MCF 10A (cell line): ENCODE results near the gene PSMD13. TPM values are rescaled to one million over a fixed set of nuclear protein-coding genes. Genes with fewer than 3 reads are reported as not detected.

Experiments
- BruUV-seq: library from RNA; stranded (reverse); fragments of 400-500 nt; replicated peaks from 2 replicates; lab custom pipeline; 2021; lab: Mats Ljungman, UMichigan
- CTCF ChIA-PET: fragments of 300-600 bp; sonication (Branson Sonifier 250); formaldehyde crosslinking; extraction: SDS; loops from one replicate; lab custom pipeline; 2021; ENCODE audit warnings: antibody characterized with exemption, inconsistent platforms; lab: Yijun Ruan, JAX
- POLR2A ChIA-PET: fragments of 300-600, 350-650 bp; sonication (Branson Sonifier 250); formaldehyde crosslinking; extraction: SDS; loops from one replicate; lab custom pipeline; 2020; ENCODE audit warnings: antibody characterized with exemption, inconsistent platforms; lab: Yijun Ruan, JAX
- DNase-seq: peaks from one replicate; pipeline ENCODE4 v3.0.0-alpha.2; 2018; ENCODE audit not compliant: unreplicated experiment
- H3K27ac Mint-ChIP-seq: one replicate; pipeline ENCODE4 v1.8.0; 2022; ENCODE audit warnings: mild to moderate bottlenecking, low read depth, mixed read lengths; ENCODE audit not compliant: unreplicated experiment
- H3K27me3 Mint-ChIP-seq: one replicate; pipeline ENCODE4 v1.8.0; 2022; ENCODE audit warnings: mixed read lengths; ENCODE audit not compliant: insufficient read depth, unreplicated experiment
- H3K36me3 Mint-ChIP-seq: one replicate; pipeline ENCODE4 v1.8.0; 2022; ENCODE audit warnings: mild to moderate bottlenecking, moderate library complexity, mixed read lengths; ENCODE audit not compliant: insufficient read depth, unreplicated experiment
- H3K4me1 Mint-ChIP-seq: one replicate; pipeline ENCODE4 v1.8.0; 2022; ENCODE audit warnings: mixed read lengths; ENCODE audit not compliant: insufficient read depth, unreplicated experiment
- H3K4me3 Mint-ChIP-seq: one replicate; pipeline ENCODE4 v1.8.0; 2022; ENCODE audit warnings: mild to moderate bottlenecking, moderate library complexity, mixed read lengths; ENCODE audit not compliant: unreplicated experiment
- H3K9me3 Mint-ChIP-seq: one replicate; pipeline ENCODE4 v1.8.0; 2022; ENCODE audit warnings: mixed read lengths; ENCODE audit not compliant: unreplicated experiment
- intact Hi-C: fragments of 100-400 bp; cut with micrococcal nuclease; formaldehyde crosslinking; loops from 2 replicates; pipeline ENCODE4 v1.14.1; 2022
- total RNA-seq: library from RNA; stranded (reverse); gene quantifications from 2 replicates; pipeline ENCODE4 v1.2.3, GENCODE V29; 2022
- TF ChIP-seq, protein P1 (sequence below): fragments of 200-600 bp; IDR thresholded peaks from one replicate; pipeline ENCODE4 v1.8.0; 2022; ENCODE audit warnings: antibody characterized with exemption, mild to moderate bottlenecking; ENCODE audit not compliant: unreplicated experiment

PSMD13 gene
- total RNA-seq, 1 experiment from 2014 or later: 103 TPM

DNA sequence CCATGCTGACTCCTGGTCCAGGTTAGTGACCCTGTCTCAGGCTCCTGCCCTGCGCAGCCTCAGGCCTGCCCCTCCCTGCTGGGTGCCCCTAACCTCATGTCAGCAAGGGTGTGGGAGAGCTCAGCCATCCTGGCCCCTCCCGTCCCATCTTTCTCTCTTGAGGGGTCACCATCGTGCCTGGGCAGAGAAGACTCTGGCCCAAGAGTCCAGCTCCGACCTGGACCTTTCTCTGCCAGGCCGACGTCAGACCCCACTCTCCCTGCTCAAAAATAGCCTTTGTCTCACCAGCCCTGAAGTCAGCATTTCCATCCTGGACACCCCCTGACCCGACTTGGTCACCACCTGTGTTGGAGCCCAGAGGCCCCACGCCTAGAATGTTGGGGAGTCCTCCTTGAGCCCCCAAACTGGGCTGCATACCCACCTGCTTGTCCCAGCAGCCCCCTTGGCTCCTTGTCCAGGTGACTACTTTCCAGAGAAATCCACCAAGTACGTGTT, 39.0 kb upstream of the PSMD13 start:
- no peaks in the 10 kb centered on the region for H3K27me3 Mint-ChIP-seq
- no TSS peak for BruUV-seq
- H3K9me3 Mint-ChIP-seq: no peaks in the 10 kb centered on the region
- ChIA-PET POLR2A (interaction anchor here (1.0 to 1.3 kb wide), 2 partner anchors 9 to 161 kb away, joined by 4 to 5 read pairs; partner anchors contain the start of genes BET1L and RIC8A), CTCF (interaction anchor here (0.6 kb wide), 1 partner anchor 192 kb away, joined by 3 read pairs; no protein-coding TSS in a partner anchor)
- DNase-seq: no peak
- peak overlapping the region; percentile 31 for H3K27ac Mint-ChIP-seq
- intact Hi-C loops: no loop called here
- no peaks in the 10 kb centered on the region for H3K36me3 Mint-ChIP-seq
- TF ChIP-seq, protein P1, sequence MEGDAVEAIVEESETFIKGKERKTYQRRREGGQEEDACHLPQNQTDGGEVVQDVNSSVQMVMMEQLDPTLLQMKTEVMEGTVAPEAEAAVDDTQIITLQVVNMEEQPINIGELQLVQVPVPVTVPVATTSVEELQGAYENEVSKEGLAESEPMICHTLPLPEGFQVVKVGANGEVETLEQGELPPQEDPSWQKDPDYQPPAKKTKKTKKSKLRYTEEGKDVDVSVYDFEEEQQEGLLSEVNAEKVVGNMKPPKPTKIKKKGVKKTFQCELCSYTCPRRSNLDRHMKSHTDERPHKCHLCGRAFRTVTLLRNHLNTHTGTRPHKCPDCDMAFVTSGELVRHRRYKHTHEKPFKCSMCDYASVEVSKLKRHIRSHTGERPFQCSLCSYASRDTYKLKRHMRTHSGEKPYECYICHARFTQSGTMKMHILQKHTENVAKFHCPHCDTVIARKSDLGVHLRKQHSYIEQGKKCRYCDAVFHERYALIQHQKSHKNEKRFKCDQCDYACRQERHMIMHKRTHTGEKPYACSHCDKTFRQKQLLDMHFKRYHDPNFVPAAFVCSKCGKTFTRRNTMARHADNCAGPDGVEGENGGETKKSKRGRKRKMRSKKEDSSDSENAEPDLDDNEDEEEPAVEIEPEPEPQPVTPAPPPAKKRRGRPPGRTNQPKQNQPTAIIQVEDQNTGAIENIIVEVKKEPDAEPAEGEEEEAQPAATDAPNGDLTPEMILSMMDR: no peak
- H3K4me3 Mint-ChIP-seq: no peak overlapping the region
- H3K4me1 Mint-ChIP-seq: no peaks in the 10 kb centered on the region

DNA sequence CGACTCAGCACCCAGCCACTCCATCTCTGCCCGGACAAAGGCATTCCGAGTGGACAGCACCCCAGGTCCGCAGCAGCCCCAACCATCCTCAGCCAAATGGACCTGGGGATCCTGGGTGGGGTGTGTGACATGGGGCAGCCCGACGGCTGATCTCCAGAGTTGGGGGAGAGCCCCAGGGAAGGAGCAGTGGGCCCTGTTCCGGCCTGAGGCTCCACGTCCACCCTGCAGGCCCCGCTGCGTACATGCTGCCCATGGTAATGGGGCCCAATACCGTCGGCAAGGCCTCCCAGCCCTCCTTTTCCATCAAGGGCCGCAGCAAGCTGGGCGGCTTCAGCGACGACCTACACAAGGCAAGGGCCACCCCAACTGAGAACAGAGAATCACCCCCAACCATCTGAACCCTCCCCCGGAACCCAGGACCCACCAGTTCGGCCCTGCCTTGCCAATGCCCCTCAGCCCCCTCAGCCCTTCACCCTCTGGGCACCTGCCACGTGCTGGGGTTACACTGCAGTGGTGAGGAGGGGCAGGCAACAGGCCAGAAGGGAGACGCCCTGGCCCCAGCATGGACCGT, 38.5 kb upstream of the PSMD13 start:
- Mint-ChIP-seq H3K27me3 (no peaks in the 10 kb centered on the region), H3K27ac (peak overlapping the region; percentile 31), H3K9me3 (no peaks in the 10 kb centered on the region), H3K4me1 (peaks cover 3% of the 10 kb centered on the region), H3K36me3 (no peaks in the 10 kb centered on the region), H3K4me3 (no peak overlapping the region)
- TF ChIP-seq, protein P1: no peak
- BruUV-seq: no TSS peak
- DNase-seq: no peak
- POLR2A ChIA-PET: interaction anchor here (1.0 kb wide), 1 partner anchor 161 kb away, joined by 4 read pairs; no protein-coding TSS in a partner anchor
- intact Hi-C loops: no loop called here
- CTCF ChIA-PET: interaction anchor here (0.7 kb wide), 1 partner anchor 250 kb away, joined by 3 read pairs; no protein-coding TSS in a partner anchor

DNA sequence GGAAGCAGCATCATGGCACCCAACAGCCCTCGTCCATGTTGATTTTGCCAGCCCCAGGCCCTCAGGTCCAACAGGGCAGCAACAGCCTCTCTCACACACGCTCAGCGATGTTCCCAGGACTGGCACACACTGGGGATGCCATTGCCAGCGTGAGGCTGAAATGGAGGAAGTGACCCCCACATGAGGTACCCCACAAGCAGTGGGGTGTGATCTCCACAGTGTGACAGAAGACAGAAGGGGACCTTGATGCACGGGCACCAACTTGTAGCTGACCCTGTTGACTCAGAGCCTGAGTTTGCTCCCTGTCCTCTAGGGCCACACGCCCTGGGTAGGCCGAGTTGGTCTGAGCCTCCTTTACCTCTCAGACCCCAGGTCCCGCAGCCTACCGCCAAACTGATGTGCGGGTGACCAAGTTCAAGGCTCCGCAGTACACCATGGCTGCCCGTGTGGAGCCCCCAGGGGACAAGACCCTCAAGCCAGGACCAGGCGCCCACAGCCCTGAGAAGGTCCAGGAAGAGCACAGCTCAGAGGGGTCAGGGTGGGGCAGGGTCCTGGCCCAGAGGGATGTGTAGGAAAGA, 37.7 kb upstream of the PSMD13 start:
- intact Hi-C loops: no loop called here
- no peak for DNase-seq
- CTCF ChIA-PET: interaction anchor here (0.7 to 0.9 kb wide), 2 partner anchors 250 to 462 kb away, joined by 3 to 4 read pairs; no protein-coding TSS in a partner anchor
- Mint-ChIP-seq H3K36me3 (no peaks in the 10 kb centered on the region), H3K27ac (no peak overlapping the region), H3K4me3 (no peak overlapping the region), H3K27me3 (no peaks in the 10 kb centered on the region), H3K4me1 (peaks cover 10% of the 10 kb centered on the region), H3K9me3 (no peaks in the 10 kb centered on the region)
- TF ChIP-seq, protein P1: no peak
- POLR2A ChIA-PET: no interaction called here
- no TSS peak for BruUV-seq

DNA sequence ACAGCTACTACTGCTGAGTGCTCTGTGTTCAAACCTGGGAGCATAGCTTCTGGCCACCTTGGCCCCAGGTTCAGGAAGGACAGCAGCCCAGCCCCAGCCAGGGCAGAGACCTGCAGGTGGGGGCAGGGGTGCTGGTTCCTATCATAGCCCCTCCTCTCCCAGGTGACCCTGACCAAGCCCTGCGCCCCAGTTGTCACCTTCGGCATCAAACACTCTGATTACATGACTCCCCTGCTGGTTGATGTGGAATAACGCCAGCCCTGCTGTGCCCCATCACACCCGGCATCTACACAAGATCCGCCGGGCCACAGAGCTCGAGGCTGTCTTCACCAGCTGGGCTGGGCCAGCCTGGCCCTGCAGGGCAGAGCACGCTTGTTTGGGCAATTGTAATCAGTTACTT, 37.0 kb upstream of the PSMD13 start:
- POLR2A ChIA-PET: interaction anchor here (0.7 kb wide), 1 partner anchor 9 kb away, joined by 4 read pairs; no protein-coding TSS in a partner anchor
- no peaks in the 10 kb centered on the region for H3K27me3 Mint-ChIP-seq
- TF ChIP-seq, protein P1: no peak
- CTCF ChIA-PET: interaction anchor here (0.9 kb wide), 1 partner anchor 461 kb away, joined by 4 read pairs; no protein-coding TSS in a partner anchor
- intact Hi-C loops: no loop called here
- H3K4me1 Mint-ChIP-seq: peaks cover 10% of the 10 kb centered on the region
- DNase-seq: no peak
- no peaks in the 10 kb centered on the region for H3K9me3 Mint-ChIP-seq
- no peak overlapping the region for H3K27ac Mint-ChIP-seq
- H3K4me3 Mint-ChIP-seq: no peak overlapping the region
- BruUV-seq: no TSS peak
- H3K36me3 Mint-ChIP-seq: no peaks in the 10 kb centered on the region
